ENCODE measurements around the gene DTD1.

- TF ChIP-seq CTCF (IDR thresholded peaks at IDR 0.05; ENCODE audit: insufficient read depth, low read length, poor library complexity, severe bottlenecking): no peak
- TF ChIP-seq EZH2phosphoT487 (conservative IDR thresholded peaks at IDR 0.05; ENCODE audit: low read length): no peak
These were observed 150.2 kb downstream of the DTD1 start for GRCh38 chr20:18738055-18738454.

Data from SU-DHL-6 (cell line).